Endometrial microvascular endothelial cells (primary cell): Measurements from ENCODE around the gene RALGAPA2. TPM values are rescaled to one million over a fixed set of nuclear protein-coding genes. Genes with fewer than 3 reads are reported as not detected.

Experiments used
- in situ Hi-C: cut with HindIII; loops from 2 replicates; pipeline ENCODE4 v1.10.0; 2017; ENCODE audit warnings: low sequenced_read_pairs, low pct_unique_long_range_greater_than_20kb; ENCODE audit errors: inconsistent ontology term
- total RNA-seq: library from RNA; depleted of rRNA; stranded (reverse); fragments of >200 nt; gene quantifications from one replicate; pipeline ENCODE4 v1.2.3, GENCODE V29; 2015; ENCODE audit errors: inconsistent ontology term

RALGAPA2 gene
- total RNA-seq, 1 donor from 2014 or later = 35.3 TPM

DNA sequence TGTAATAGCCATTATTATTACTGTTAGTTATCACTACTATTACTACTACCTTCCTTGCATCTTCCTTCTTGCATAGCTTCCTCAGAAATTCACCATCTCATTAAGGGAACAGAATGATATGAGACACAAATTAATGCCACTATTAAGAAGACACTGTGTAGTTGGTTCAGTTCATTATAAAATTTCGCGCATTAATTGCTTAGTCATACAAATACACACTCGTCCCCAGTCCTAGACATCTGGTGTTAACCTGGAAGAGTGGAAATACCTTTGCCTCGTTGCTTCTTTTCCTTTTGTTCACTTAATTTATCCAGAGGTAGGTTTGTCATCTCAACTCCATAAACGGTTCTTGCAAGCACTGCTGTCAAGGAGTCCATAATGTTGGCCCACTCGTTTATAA lies 107.5 kb downstream of the RALGAPA2 start:
- in situ Hi-C loops = no loop called here

GRCh38 chr20:20604357-20604756 lies 108.1 kb downstream of the RALGAPA2 start:
- in situ Hi-C loops = no loop called here

GRCh38 chr20:20603339-20603990 lies 109.0 kb downstream of the RALGAPA2 start:
- in situ Hi-C loops = no loop called here

DNA sequence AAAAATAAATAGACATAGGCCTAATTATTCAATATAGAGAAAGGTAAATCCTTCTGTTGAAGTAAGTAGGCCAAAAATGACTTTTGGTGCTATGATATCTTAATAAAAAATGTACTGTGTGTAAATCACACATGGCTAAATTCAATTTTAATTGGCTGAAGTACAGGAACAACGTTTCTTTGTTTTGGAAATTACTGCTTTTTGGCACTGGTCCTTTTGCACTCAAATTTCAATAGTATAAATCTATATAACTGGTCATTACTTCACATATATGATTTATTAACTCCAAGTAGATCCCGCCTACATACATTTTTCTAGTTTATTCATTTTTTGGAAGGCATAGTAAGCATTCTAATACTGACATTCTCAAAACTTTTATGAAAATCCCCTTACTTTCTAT lies 114.5 kb downstream of the RALGAPA2 start:
- in situ Hi-C loops = no loop called here

GRCh38 chr20:20594171-20594530 lies 118.3 kb downstream of the RALGAPA2 start:
- in situ Hi-C loops = no loop called here

GRCh38 chr20:20593447-20594170 lies 118.8 kb downstream of the RALGAPA2 start:
- in situ Hi-C loops = no loop called here

GRCh38 chr20:20585146-20585545 lies 127.3 kb downstream of the RALGAPA2 start:
- in situ Hi-C loops = no loop called here

GRCh38 chr20:20582734-20583133 lies 129.7 kb downstream of the RALGAPA2 start:
- in situ Hi-C loops = no loop called here

DNA sequence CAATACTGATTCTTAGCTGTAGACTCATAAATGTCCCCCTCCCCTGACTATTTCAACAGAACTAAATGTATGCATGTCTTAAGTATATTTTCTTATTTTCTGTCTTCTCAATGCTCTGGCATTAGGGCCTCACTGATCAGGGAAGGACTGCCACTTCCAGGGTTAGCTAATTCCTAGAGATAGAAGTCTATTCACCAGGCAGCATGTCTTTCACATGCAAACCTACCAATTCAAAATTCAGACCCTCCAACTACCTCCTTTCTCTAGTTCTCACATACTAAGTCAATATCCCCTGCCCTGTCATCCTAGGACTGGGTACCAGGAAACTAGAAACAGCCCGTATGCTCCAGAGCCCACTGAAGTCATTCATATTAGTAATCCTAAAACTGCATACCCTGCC lies 132.3 kb downstream of the RALGAPA2 start:
- in situ Hi-C loops = no loop called here

DNA sequence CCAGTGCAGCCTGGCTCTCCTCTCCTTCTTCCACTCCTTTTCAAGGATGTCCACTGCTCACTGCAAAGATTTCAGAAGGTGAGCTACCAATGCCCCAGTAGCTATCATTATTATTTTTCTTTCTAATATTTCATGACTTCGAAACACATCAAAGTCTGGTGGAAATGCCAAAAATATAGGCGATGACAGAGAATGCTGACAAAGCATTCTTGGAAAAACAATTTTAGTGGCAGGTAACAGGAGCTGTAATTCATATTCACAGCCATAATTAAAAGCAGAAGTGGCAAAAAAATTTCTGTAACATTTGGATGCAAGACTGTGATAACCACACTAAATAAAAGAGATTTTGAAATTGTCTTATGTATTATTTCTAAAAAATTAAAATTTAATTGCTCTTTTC lies 133.6 kb downstream of the RALGAPA2 start:
- in situ Hi-C loops = no loop called here

DNA sequence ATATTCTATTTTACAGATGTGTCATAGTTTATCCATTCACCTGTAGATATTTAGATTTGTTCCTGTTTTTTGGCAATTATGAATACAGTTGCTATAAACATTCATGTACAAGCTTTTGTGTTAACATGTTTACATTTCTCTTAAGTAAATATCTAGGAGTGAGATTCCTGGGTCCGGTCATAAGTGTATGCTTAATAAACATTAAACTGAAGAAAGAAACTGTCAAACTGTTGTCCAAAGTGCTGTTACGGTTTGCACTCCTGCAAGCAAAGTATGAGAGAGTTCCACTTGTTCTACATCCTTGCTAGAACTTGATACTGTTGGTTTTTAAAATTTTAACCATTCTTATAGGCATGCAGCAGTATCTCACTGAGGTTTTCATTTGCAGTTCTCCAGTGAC lies 138.6 kb downstream of the RALGAPA2 start:
- in situ Hi-C loops = no loop called here

DNA sequence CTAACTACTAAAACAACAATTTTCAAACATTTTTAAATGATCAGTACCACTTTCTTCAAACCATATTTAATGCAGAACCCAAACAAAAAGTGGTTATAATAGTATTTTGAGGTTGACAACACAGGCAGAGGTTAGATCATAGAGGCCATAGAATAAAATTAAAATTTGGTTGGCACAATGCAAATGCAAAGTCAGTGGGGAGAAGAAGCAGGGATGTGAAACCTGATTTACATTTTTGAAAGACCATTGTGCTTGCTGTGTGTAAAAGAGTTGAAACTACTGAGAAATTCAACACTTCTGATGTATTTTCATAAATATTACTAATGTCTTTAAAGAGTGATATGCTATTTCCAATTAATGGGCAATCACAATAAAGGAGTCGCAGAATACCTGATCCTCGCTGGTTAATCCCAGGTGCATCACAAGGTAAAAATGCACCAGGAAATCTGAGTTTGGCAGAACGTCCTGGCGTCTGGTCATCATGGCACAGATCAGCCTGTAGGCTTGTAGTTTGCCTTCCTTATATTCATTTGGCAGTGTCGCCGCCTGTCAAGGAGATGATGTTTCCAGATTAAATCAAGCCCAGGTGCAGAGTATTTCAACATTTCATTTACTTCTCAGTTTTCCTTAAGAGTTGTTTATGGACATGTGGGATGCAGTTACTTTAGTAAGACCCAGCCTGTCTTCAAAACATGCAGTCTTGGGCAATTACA lies 141.2 kb downstream of the RALGAPA2 start:
- in situ Hi-C loops = no loop called here

DNA sequence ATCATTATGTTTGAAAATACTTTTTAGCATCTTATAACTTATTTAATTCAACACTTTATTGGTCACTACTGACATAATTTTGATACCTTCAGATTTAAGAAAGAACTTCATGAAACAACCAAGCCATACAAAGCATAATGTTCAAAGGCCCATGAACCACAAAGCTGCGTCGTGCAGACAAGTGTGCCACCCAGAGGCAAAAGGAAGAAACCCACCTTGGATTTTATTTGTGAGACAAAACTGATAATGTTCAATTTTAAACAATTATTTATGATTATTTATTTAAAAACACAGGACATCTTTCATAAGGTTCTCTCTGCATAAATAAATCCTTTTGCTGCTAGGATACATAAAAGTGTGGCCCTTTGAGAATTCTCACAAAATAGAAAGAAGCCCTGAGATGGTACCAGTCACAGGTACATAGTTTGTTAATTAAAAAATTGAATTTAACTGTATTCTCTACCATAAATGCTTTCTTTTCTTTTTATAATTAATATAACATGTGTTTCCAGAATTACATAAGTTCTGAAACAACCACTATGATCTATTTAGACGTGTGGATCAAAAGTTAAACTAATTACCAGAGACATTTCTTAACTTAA lies 143.7 kb downstream of the RALGAPA2 start:
- in situ Hi-C loops = no loop called here

DNA sequence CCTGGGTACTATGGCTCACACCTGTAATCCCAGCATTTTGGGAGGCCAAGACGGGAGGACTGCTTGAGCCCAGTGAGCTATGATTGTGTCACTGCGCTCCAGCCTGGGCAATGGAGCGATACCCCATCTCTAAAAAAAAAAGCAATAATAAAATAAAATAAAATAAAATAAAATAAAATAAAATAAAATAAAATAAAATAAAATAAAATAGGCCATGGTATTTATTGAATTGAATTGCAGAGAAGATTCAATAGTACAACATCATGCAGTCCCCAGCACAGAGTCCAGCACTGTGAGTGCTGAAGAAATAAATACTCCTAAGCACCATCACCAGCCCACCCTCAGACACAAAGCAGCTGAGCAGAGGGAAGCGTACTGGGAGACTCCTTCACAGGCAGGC lies 144.7 kb downstream of the RALGAPA2 start:
- in situ Hi-C loops = no loop called here

- in situ Hi-C loops = no loop called here
Measured at GRCh38 chr20:20566516-20566915, 145.9 kb downstream of the RALGAPA2 start.

GRCh38 chr20:20564279-20564678 lies 148.2 kb downstream of the RALGAPA2 start:
- in situ Hi-C loops = no loop called here

DNA sequence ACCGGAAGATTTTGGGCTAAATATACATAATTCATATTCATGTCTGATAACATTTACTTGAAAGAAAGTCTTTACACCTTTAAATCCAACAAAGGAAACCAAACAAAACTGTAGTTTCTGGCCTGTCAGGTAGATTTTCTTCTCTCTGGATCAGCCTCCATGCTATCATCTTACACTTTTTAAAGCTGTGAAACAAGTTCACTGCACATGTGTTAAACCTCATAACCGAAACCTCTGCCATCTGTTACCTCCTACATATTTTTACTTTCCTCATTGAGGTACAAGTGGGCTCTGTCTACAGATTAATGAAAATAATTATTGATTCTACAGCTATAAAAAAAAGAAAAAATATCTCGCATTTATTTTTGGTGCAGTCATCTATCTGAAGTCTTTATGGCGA lies 149.9 kb downstream of the RALGAPA2 start:
- in situ Hi-C loops = no loop called here

DNA sequence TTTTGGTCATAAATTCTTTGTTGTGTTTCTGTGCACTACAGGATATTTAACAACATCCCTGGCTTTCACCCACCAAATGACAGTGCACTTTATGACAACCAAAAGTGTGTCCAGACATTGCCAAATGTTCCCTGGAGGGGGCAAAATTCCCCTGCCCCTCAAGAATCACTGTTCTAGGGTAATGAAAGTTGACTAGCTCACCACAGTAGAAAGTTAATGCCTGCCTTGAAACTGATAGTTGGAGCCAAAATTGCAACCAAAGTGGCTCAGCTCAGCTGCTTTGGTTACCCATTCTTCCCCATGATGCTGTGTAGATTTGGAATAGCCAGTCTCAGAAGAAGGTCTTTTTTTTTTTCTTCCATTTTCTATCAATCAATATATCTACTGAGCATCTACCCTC lies 150.6 kb downstream of the RALGAPA2 start:
- in situ Hi-C loops = no loop called here

DNA sequence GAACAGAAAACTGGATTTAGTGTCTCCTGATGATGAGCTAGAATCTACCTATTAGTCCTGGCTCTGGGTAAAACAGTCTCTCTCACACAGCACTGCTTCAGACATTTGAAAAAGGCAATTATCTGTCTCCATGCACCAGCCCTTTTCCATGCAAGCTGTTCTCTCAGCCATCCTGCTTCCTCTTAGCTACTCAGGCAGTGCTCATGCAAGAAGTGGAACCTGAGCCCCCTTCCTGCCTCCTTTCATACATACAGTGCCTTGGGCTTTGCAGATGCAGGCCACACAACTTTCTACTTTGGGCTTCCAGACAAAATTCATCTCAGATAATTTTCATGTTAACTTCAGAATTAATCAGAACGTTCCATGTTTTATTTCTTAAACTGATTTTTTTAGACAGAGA lies 151.3 kb downstream of the RALGAPA2 start:
- in situ Hi-C loops = no loop called here

- in situ Hi-C loops = no loop called here
Measured at GRCh38 chr20:20557406-20557805, 155.0 kb downstream of the RALGAPA2 start.
